A549 (cell line): ENCODE results near the gene SLC33A1. TPM values are rescaled to one million over a fixed set of nuclear protein-coding genes. Genes with fewer than 3 reads are reported as not detected.

Experiments used
- ATAC-seq, 2 experiments: fragments of 200-7000 bp in 1 of 2; fragments of >200 bp in 1 of 2; cut with Nextera tagmentation in 1 of 2; cut with Tn5 transposase in 1 of 2; 3 replicates each; pipeline versions ENCODE4 v1.8.0 to v1.9.1; 2018 to 2020; ENCODE audit warnings: mild to moderate bottlenecking in 1 of 2, moderate library complexity in 1 of 2
- CTCF ChIA-PET: fragments of 300-600 bp; sonication (Branson Sonifier 250); formaldehyde crosslinking; extraction: SDS; loops from one replicate; lab custom pipeline; 2021; ENCODE audit warnings: antibody characterized with exemption, inconsistent platforms; lab: Yijun Ruan, JAX
- POLR2A ChIA-PET: fragments of 350-600 bp; formaldehyde crosslinking; extraction: SDS; loops from one replicate; lab custom pipeline; 2021; ENCODE audit warnings: antibody characterized with exemption, inconsistent platforms; lab: Yijun Ruan, JAX
- DNase-seq, 2 experiments: peaks; one replicate each; pipeline versions ENCODE4 v3.0.0 to v3.0.0-alpha.2; 2011 to 2016; ENCODE audit warnings: low read depth in 1 of 2, low spot score in 1 of 2
- FAIRE-seq: peaks from 2 replicates; lab custom pipeline; 2011; peaks lifted over from hg19 to GRCh38; lab: Jason Lieb, UNC
- H3K27ac ChIP-seq, 2 experiments: fragments of >200 bp; sonication (Bioruptor Twin); formaldehyde crosslinking; 3 replicates each; pipeline ENCODE4 v1.5.1; 2016 to 2017
- H3K4me1 ChIP-seq: fragments of >200 bp; sonication (Bioruptor Twin); formaldehyde crosslinking; 3 replicates; pipeline ENCODE4 v1.6.1; 2016
- H3K4me2 ChIP-seq: fragments of >200 bp; sonication (Bioruptor Twin); formaldehyde crosslinking; 3 replicates; pipeline ENCODE4 v1.6.1; 2016
- H3K4me3 ChIP-seq: fragments of >200 bp; sonication (Bioruptor Twin); formaldehyde crosslinking; 3 replicates; pipeline ENCODE4 v1.5.1; 2016
- H3K9me3 ChIP-seq: fragments of >200 bp; sonication (Bioruptor Twin); formaldehyde crosslinking; 3 replicates; pipeline ENCODE4 v1.6.1; 2016
- BHLHE40 ChIP-seq: IDR thresholded peaks from 2 replicates; pipeline ENCODE4 v1.6.1; 2012; ENCODE audit warnings: low read depth, low read length, inconsistent platforms
- CHD4 ChIP-seq: fragments of 200-600 bp; sonication (generic); IDR thresholded peaks from 2 replicates; pipeline ENCODE4 v1.6.1; 2016; ENCODE audit warnings: antibody characterized with exemption, mild to moderate bottlenecking, borderline replicate concordance
- FOSB ChIP-seq: fragments of 250-450 bp; sonication (Bioruptor Pico); IDR thresholded peaks from 2 replicates; pipeline ENCODE4 v1.5.0; 2020; ENCODE audit warnings: mild to moderate bottlenecking, moderate library complexity
- FOSL2 ChIP-seq, 2 experiments: fragments of 450-650 bp in 1 of 2; fragments of >200 bp in 1 of 2; sonication (Bioruptor Twin) in 1 of 2; formaldehyde crosslinking; IDR thresholded peaks; 2 replicates each; pipeline versions ENCODE4 v1.5.0 to v1.6.1; 2016 to 2020; ENCODE audit warnings: mild to moderate bottlenecking in 1 of 2, moderate library complexity in 1 of 2
- HES2 ChIP-seq: fragments of >200 bp; sonication (Bioruptor Twin); formaldehyde crosslinking; IDR thresholded peaks from 2 replicates; pipeline ENCODE4 v1.6.1; 2016
- HEYL ChIP-seq: fragments of 250-450 bp; sonication (Bioruptor Pico); IDR thresholded peaks from 2 replicates; pipeline ENCODE4 v1.8.0; 2021; ENCODE audit warnings: mild to moderate bottlenecking, moderate library complexity
- HOXA7 ChIP-seq: fragments of 250-450 bp; sonication (Bioruptor Pico); IDR thresholded peaks from 2 replicates; pipeline ENCODE4 v1.5.0; 2020; ENCODE audit warnings: mild to moderate bottlenecking, moderate library complexity
- KDM1A ChIP-seq: fragments of 200-600 bp; sonication (generic); IDR thresholded peaks from 2 replicates; pipeline ENCODE4 v1.6.1; 2016; ENCODE audit warnings: low read depth, mild to moderate bottlenecking
- KDM5A ChIP-seq: fragments of 200-600 bp; sonication (generic); IDR thresholded peaks from 2 replicates; pipeline ENCODE4 v1.6.1; 2016; ENCODE audit warnings: antibody characterized with exemption, mild to moderate bottlenecking
- MYC ChIP-seq: IDR thresholded peaks from 2 replicates; pipeline ENCODE4 v1.6.1; 2012; ENCODE audit warnings: mild to moderate bottlenecking, inconsistent platforms, low read length, improper control_type of control experiment, borderline replicate concordance
- NFE2L2 ChIP-seq: fragments of 150-350 bp; conservative IDR thresholded peaks from 2 replicates; pipeline ENCODE4 v1.6.1; 2014; ENCODE audit warnings: low read length
- NR3C1 ChIP-seq: fragments of >200 bp; sonication (Bioruptor Twin); formaldehyde crosslinking; IDR thresholded peaks from 3 replicates; pipeline ENCODE4 v1.6.1; 2017
- RAD21 ChIP-seq, 2 experiments: fragments of >200 bp in 1 of 2; sonication (Bioruptor Twin) in 1 of 2; formaldehyde crosslinking in 1 of 2; IDR thresholded peaks in 1 of 2; conservative IDR thresholded peaks in 1 of 2; 2 replicates in 1 of 2; 3 replicates in 1 of 2; pipeline ENCODE4 v1.6.1; 2012 to 2018; ENCODE audit warnings: inconsistent platforms in 1 of 2
- RNF2 ChIP-seq: fragments of 200-600 bp; sonication (generic); IDR thresholded peaks from 2 replicates; pipeline ENCODE4 v1.6.1; 2016; ENCODE audit warnings: low read depth, mild to moderate bottlenecking, antibody characterized with exemption, moderate library complexity, borderline replicate concordance
- SMC3 ChIP-seq: fragments of >200 bp; sonication (Bioruptor Twin); formaldehyde crosslinking; IDR thresholded peaks from 3 replicates; pipeline ENCODE4 v1.6.1; 2018; ENCODE audit warnings: inconsistent platforms
- ZC3H11A ChIP-seq: fragments of 450-650 bp; IDR thresholded peaks from 2 replicates; pipeline ENCODE4 v1.6.1; 2014; ENCODE audit warnings: antibody characterized with exemption, mild to moderate bottlenecking
- ZFP36 ChIP-seq: fragments of 450-650 bp; IDR thresholded peaks from 2 replicates; pipeline ENCODE4 v1.6.1; 2014; ENCODE audit warnings: borderline replicate concordance; ENCODE audit not compliant: partially characterized antibody
- WGBS: methylation state at CpG from one replicate; pipeline ENCODE4 v1.1.6; 2017; ENCODE audit errors: missing lambda C conversion rate; 5-methylcytosine and 5-hydroxymethylcytosine counted together
- polyA plus RNA-seq, 4 experiments: library from polyadenylated mRNA; depleted of rRNA in 3 of 4; stranded (reverse); fragments of >200 nt; fragmentation: RNase III in 1 of 4; extraction: RNeasy Plus Mini Kit Qiagen cat#74134 plus additional on column Dnase treatment in 1 of 4; gene quantifications; 2 replicates in 3 of 4; 3 replicates in 1 of 4; pipeline ENCODE4 v1.2.3, GENCODE V29; 2011 to 2017
- TF ChIP-seq, protein P1 (sequence below): fragments of >200 bp; sonication (Bioruptor Twin); formaldehyde crosslinking; IDR thresholded peaks from 3 replicates; pipeline ENCODE4 v1.5.1; 2016
- TF ChIP-seq, protein P2 (sequence below): fragments of >200 bp; sonication (Bioruptor Twin); formaldehyde crosslinking; IDR thresholded peaks from 3 replicates; pipeline ENCODE4 v1.6.1; 2016
- TF ChIP-seq, protein P3 (sequence below): fragments of 250-450 bp; sonication (Bioruptor Pico); IDR thresholded peaks from 2 replicates; pipeline ENCODE4 v1.5.0; 2021; ENCODE audit warnings: mild to moderate bottlenecking, moderate library complexity, borderline replicate concordance
- TF ChIP-seq, protein P4 (sequence below): fragments of 200-600 bp; sonication (generic); IDR thresholded peaks from 2 replicates; pipeline ENCODE4 v1.6.1; 2016; ENCODE audit warnings: antibody characterized with exemption, mild to moderate bottlenecking, moderate library complexity

The SLC33A1 gene
- polyA plus RNA-seq, 2 of the 4 experiments (the other 2 are of a cell fraction): 17.0 to 42.6 TPM

- FAIRE-seq (no peak), ATAC-seq (peak; percentile 83 to 87; a peak in 5 of 6 replicates), DNase-seq (peak; percentile 40 to 45)
- CTCF ChIA-PET: interaction anchor here (1.0 kb wide), 1 partner anchor 11 kb away, joined by 3 read pairs; the partner anchor contains the start of gene GMPS
- TF ChIP-seq SMC3: peak; percentile 53
- no peak for TF ChIP-seq HOXA7 (CRISPR knock-in tag)
- no peak for TF ChIP-seq ZFP36
- TF ChIP-seq RAD21 (conservative IDR thresholded peaks at IDR 0.05 in 1 of 2, IDR thresholded peaks at IDR 0.05 in 1 of 2): peak; percentile 63 to 66
- TF ChIP-seq, protein P1, sequence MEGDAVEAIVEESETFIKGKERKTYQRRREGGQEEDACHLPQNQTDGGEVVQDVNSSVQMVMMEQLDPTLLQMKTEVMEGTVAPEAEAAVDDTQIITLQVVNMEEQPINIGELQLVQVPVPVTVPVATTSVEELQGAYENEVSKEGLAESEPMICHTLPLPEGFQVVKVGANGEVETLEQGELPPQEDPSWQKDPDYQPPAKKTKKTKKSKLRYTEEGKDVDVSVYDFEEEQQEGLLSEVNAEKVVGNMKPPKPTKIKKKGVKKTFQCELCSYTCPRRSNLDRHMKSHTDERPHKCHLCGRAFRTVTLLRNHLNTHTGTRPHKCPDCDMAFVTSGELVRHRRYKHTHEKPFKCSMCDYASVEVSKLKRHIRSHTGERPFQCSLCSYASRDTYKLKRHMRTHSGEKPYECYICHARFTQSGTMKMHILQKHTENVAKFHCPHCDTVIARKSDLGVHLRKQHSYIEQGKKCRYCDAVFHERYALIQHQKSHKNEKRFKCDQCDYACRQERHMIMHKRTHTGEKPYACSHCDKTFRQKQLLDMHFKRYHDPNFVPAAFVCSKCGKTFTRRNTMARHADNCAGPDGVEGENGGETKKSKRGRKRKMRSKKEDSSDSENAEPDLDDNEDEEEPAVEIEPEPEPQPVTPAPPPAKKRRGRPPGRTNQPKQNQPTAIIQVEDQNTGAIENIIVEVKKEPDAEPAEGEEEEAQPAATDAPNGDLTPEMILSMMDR: peak; percentile 60
- TF ChIP-seq, protein P2, sequence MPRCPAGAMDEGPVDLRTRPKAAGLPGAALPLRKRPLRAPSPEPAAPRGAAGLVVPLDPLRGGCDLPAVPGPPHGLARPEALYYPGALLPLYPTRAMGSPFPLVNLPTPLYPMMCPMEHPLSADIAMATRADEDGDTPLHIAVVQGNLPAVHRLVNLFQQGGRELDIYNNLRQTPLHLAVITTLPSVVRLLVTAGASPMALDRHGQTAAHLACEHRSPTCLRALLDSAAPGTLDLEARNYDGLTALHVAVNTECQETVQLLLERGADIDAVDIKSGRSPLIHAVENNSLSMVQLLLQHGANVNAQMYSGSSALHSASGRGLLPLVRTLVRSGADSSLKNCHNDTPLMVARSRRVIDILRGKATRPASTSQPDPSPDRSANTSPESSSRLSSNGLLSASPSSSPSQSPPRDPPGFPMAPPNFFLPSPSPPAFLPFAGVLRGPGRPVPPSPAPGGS: no peak
- WGBS: 4% methylated on average over 2 of the region's 2 CpGs
- POLR2A ChIA-PET: no interaction called here
- no peaks in the 10 kb centered on the region for H3K9me3 ChIP-seq
- H3K4me2 ChIP-seq: peak overlapping the region; percentile 53; the same call in 2 of the 3 replicates
- no peak overlapping the region for H3K4me3 ChIP-seq
- no peak overlapping the region for H3K27ac ChIP-seq
- H3K4me1 ChIP-seq: peaks cover 5% of the 10 kb centered on the region; the same call in 1 of the 3 replicates
Observed at GRCh38 chr3:155859859-155860258, 5.6 kb upstream of the SLC33A1 start.

DNA sequence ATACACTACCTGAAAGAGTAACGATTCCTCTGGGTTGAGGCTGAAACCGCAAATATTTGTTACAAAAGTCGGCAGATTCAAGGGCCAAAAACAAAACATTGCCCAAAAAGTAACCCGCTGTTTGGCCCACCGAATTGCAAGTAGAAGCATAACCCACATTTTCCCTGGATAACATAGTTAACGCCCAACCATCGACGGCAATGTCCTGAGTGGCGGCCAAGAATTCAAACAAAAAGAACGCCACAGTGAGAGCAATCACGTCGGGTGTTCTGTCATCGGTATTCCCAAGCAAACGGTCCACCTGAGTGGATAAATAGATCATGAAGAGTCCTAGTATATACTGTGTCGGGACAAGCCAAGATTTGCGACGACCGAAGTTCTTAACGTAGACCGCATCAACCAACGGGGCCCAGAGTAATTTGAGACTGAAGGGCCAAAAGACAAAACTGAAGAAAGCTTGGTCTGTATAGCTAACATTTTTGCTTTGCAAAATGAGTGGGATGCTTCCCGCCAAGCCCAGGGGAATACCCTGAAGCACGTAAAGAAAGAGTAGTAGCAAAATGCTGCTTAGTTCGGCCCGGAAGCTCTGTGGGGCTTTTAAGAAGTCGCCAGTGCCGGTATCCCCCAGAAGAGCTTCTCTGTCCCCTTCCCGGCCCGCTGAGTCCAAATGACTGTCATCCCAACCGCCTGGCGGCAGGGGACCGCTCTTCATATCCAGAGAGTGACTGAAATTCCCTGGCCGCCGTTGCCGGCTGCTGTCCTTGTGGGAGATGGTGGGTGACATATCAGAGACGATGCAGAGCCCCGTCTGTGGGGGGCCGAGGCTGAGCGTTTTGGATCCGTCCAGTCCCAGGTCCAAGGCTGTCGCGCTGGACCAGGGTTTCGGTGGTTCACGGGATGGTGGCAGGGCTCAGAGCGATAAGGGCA lies 750 bp downstream of the SLC33A1 start:
- POLR2A ChIA-PET: interaction anchor here (0.6 to 2.5 kb wide), 3 partner anchors 12 to 47 kb away, joined by 3 to 19 read pairs (median 16); partner anchors contain the start of genes C3orf33 and GMPS
- peak overlapping the region; percentile 71 for H3K4me3 ChIP-seq
- no peaks in the 10 kb centered on the region for H3K9me3 ChIP-seq
- DNase-seq (peak; percentile 12 to 52), ATAC-seq (peak; percentile 27 to 44), FAIRE-seq (no peak)
- H3K4me1 ChIP-seq: peaks cover 16% of the 10 kb centered on the region
- TF ChIP-seq FOSB (CRISPR knock-in tag) (no peak), FOSL2 (IDR thresholded peaks at IDR 0.05) (no peak), FOSL2 (CRISPR knock-in tag; IDR thresholded peaks at IDR 0.05) (no peak), KDM5A (no peak), NFE2L2 (no peak)
- TF ChIP-seq, protein P3, sequence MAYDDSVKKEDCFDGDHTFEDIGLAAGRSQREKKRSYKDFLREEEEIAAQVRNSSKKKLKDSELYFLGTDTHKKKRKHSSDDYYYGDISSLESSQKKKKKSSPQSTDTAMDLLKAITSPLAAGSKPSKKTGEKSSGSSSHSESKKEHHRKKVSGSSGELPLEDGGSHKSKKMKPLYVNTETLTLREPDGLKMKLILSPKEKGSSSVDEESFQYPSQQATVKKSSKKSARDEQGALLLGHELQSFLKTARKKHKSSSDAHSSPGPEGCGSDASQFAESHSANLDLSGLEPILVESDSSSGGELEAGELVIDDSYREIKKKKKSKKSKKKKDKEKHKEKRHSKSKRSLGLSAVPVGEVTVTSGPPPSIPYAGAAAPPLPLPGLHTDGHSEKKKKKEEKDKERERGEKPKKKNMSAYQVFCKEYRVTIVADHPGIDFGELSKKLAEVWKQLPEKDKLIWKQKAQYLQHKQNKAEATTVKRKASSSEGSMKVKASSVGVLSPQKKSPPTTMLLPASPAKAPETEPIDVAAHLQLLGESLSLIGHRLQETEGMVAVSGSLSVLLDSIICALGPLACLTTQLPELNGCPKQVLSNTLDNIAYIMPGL: no peak
- H3K27ac ChIP-seq: peak overlapping the region; percentile 85 to 94
- WGBS: 2% methylated on average over 40 of the region's 45 CpGs
- CTCF ChIA-PET: interaction anchor here (1.5 to 7.1 kb wide), 2 partner anchors 14 to 48 kb away, joined by 7 to 40 read pairs; partner anchors contain the start of gene C3orf33
- H3K4me2 ChIP-seq: peak overlapping the region; percentile 94

DNA sequence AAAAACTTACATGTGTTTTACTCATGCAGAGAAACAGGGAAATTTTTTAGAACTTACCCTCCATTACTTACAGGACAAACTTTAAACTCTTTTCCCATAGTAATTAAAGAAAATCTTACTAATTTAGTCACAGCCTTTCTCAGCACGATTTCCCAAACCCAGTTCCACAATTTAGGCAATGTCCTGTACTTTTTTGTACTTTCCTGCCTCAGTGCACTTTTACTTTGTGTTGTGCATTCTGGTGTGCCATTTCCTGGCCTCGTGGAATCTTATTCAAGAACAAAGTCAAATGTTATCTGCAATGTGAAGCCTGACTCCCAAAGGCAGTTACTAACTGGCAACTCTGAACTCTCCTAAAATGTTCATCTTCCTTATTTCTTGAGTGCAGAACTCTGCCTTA lies 1.9 kb downstream of the SLC33A1 start:
- no peaks in the 10 kb centered on the region for H3K9me3 ChIP-seq
- FAIRE-seq (no peak), DNase-seq (no peak), ATAC-seq (no peak)
- peak overlapping the region; percentile 94 for H3K4me2 ChIP-seq
- peaks cover 16% of the 10 kb centered on the region for H3K4me1 ChIP-seq
- 6% methylated on average over 2 of the region's 2 CpGs for WGBS
- CTCF ChIA-PET: interaction anchor here (1.5 to 7.1 kb wide), 2 partner anchors 13 to 47 kb away, joined by 7 to 40 read pairs; partner anchors contain the start of gene C3orf33
- peak overlapping the region in 1 of 2 experiments; percentile 94; a peak in 1 of 6 replicates for H3K27ac ChIP-seq
- POLR2A ChIA-PET: interaction anchor here (2.3 to 2.5 kb wide), 2 partner anchors 18 to 46 kb away, joined by 16 to 19 read pairs; partner anchors contain the start of genes C3orf33 and GMPS
- peak overlapping the region; percentile 71 for H3K4me3 ChIP-seq
- TF ChIP-seq HEYL (CRISPR knock-in tag) (no peak), BHLHE40 (no peak), KDM1A (no peak), ZC3H11A (no peak), HES2 (no peak), CHD4 (no peak), FOSB (CRISPR knock-in tag) (no peak), MYC (no peak), NR3C1 (no peak), RNF2 (no peak)
- TF ChIP-seq, protein P4, sequence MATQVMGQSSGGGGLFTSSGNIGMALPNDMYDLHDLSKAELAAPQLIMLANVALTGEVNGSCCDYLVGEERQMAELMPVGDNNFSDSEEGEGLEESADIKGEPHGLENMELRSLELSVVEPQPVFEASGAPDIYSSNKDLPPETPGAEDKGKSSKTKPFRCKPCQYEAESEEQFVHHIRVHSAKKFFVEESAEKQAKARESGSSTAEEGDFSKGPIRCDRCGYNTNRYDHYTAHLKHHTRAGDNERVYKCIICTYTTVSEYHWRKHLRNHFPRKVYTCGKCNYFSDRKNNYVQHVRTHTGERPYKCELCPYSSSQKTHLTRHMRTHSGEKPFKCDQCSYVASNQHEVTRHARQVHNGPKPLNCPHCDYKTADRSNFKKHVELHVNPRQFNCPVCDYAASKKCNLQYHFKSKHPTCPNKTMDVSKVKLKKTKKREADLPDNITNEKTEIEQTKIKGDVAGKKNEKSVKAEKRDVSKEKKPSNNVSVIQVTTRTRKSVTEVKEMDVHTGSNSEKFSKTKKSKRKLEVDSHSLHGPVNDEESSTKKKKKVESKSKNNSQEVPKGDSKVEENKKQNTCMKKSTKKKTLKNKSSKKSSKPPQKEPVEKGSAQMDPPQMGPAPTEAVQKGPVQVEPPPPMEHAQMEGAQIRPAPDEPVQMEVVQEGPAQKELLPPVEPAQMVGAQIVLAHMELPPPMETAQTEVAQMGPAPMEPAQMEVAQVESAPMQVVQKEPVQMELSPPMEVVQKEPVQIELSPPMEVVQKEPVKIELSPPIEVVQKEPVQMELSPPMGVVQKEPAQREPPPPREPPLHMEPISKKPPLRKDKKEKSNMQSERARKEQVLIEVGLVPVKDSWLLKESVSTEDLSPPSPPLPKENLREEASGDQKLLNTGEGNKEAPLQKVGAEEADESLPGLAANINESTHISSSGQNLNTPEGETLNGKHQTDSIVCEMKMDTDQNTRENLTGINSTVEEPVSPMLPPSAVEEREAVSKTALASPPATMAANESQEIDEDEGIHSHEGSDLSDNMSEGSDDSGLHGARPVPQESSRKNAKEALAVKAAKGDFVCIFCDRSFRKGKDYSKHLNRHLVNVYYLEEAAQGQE: no peak
